DND-41 (cell line): ENCODE data around the gene MINDY4.

Experiments
- ATAC-seq: fragments of 200-7000 bp; cut with Tn5 transposase; 3 replicates; pipeline ENCODE4 v1.9.1; 2021; ENCODE audit warnings: low read depth; ENCODE audit not compliant: insufficient read depth
- DNase-seq: peaks from one replicate; pipeline ENCODE4 v3.0.0-alpha.2; 2020
- H2AFZ ChIP-seq: 2 replicates; pipeline ENCODE4 v1.6.0; 2012; ENCODE audit warnings: low read depth, low read length
- H3K27ac ChIP-seq: 2 replicates; pipeline ENCODE4 v1.5.1; 2012; ENCODE audit warnings: low read length, inconsistent platforms
- H3K27me3 ChIP-seq: fragments of 200-600 bp; sonication (generic); 2 replicates; pipeline ENCODE4 v1.6.0; 2012; ENCODE audit warnings: low read length, mild to moderate bottlenecking, inconsistent platforms; ENCODE audit not compliant: insufficient read depth, poor library complexity
- H3K36me3 ChIP-seq: 2 replicates; pipeline ENCODE4 v1.5.1; 2012; ENCODE audit warnings: low read length, inconsistent platforms; ENCODE audit not compliant: insufficient read depth
- H3K4me1 ChIP-seq: 2 replicates; pipeline ENCODE4 v1.5.1; 2012; ENCODE audit warnings: mild to moderate bottlenecking, low read length; ENCODE audit not compliant: insufficient read depth
- H3K4me2 ChIP-seq: 2 replicates; pipeline ENCODE4 v1.6.0; 2012; ENCODE audit warnings: mild to moderate bottlenecking, moderate library complexity, low read length, inconsistent platforms; ENCODE audit not compliant: insufficient read depth
- H3K4me3 ChIP-seq, 2 experiments: fragments of 200-600 bp in 1 of 2; shearing (Covaris generic) in 1 of 2; 2 replicates each; pipeline ENCODE4 v1.5.1; 2012 to 2016; ENCODE audit warnings: inconsistent platforms in 2 of 2, low read length in 2 of 2, mild to moderate bottlenecking in 2 of 2, low read depth in 1 of 2, moderate library complexity in 1 of 2
- H3K79me2 ChIP-seq: 2 replicates; pipeline ENCODE4 v1.6.0; 2012; ENCODE audit warnings: low read length, inconsistent platforms; ENCODE audit not compliant: insufficient read depth
- H3K9ac ChIP-seq: 2 replicates; pipeline ENCODE4 v1.6.0; 2012; ENCODE audit warnings: low read depth, mild to moderate bottlenecking, inconsistent platforms, low read length, moderate library complexity
- H3K9me3 ChIP-seq: 2 replicates; pipeline ENCODE4 v1.5.1; 2012; ENCODE audit warnings: low read length, moderate library complexity, mild to moderate bottlenecking, inconsistent platforms; ENCODE audit not compliant: insufficient read depth, severe bottlenecking
- H4K20me1 ChIP-seq: 2 replicates; pipeline ENCODE4 v1.6.0; 2012; ENCODE audit warnings: low read length; ENCODE audit not compliant: insufficient read depth
- CTCF ChIP-seq: IDR thresholded peaks from 2 replicates; pipeline ENCODE4 v1.5.1; 2012; ENCODE audit warnings: borderline replicate concordance, low read length, moderate library complexity, mild to moderate bottlenecking; ENCODE audit not compliant: poor library complexity, severe bottlenecking; ENCODE audit errors: extremely low read depth
- EZH2 ChIP-seq: IDR thresholded peaks from 3 replicates; pipeline ENCODE4 v1.6.1; 2012; ENCODE audit warnings: borderline replicate concordance, low read depth, mild to moderate bottlenecking, moderate library complexity, low read length, inconsistent platforms; ENCODE audit not compliant: severe bottlenecking

Gene MINDY4

GRCh38 chr7:30899066-30899465 lies 127.8 kb downstream of the MINDY4 start:
- Histone ChIP-seq H3K9me3 (no peaks in the 10 kb centered on the region), H3K4me2 (no peak overlapping the region), H3K27me3 (no peaks in the 10 kb centered on the region), H3K27ac (no peak overlapping the region), H3K9ac (no peak overlapping the region), H3K4me1 (no peaks in the 10 kb centered on the region), H4K20me1 (no peaks in the 10 kb centered on the region), H3K36me3 (no peaks in the 10 kb centered on the region), H2AFZ (no peak overlapping the region), H3K79me2 (no peaks in the 10 kb centered on the region), H3K4me3 (no peak overlapping the region)
- no peak for TF ChIP-seq CTCF
- TF ChIP-seq EZH2: no peak
- ATAC-seq (no peak), DNase-seq (no peak)

GRCh38 chr7:30899630-30900029 lies 128.4 kb downstream of the MINDY4 start:
- Histone ChIP-seq H3K79me2 (no peaks in the 10 kb centered on the region), H3K9ac (no peak overlapping the region), H3K27ac (no peak overlapping the region), H3K9me3 (no peaks in the 10 kb centered on the region), H3K4me2 (no peak overlapping the region), H2AFZ (no peak overlapping the region), H3K4me1 (no peaks in the 10 kb centered on the region), H3K4me3 (no peak overlapping the region), H3K27me3 (no peaks in the 10 kb centered on the region), H4K20me1 (no peaks in the 10 kb centered on the region), H3K36me3 (no peaks in the 10 kb centered on the region)
- DNase-seq: no peak
- no peak for ATAC-seq
- no peak for TF ChIP-seq CTCF
- TF ChIP-seq EZH2: no peak

GRCh38 chr7:30900053-30900452 lies 128.8 kb downstream of the MINDY4 start:
- H4K20me1 ChIP-seq: no peaks in the 10 kb centered on the region
- TF ChIP-seq CTCF: no peak
- no peak for TF ChIP-seq EZH2
- H3K4me2 ChIP-seq: no peak overlapping the region
- DNase-seq (no peak), ATAC-seq (no peak)
- no peak overlapping the region for H2AFZ ChIP-seq
- no peaks in the 10 kb centered on the region for H3K4me1 ChIP-seq
- no peaks in the 10 kb centered on the region for H3K79me2 ChIP-seq
- H3K27me3 ChIP-seq: no peaks in the 10 kb centered on the region
- no peaks in the 10 kb centered on the region for H3K9me3 ChIP-seq
- H3K9ac ChIP-seq: no peak overlapping the region
- no peak overlapping the region for H3K27ac ChIP-seq
- H3K4me3 ChIP-seq: no peak overlapping the region
- H3K36me3 ChIP-seq: no peaks in the 10 kb centered on the region

GRCh38 chr7:30900803-30901362 lies 129.7 kb downstream of the MINDY4 start:
- no peaks in the 10 kb centered on the region for H3K4me1 ChIP-seq
- no peak overlapping the region for H3K4me2 ChIP-seq
- ATAC-seq: no peak
- H3K4me3 ChIP-seq: no peak overlapping the region
- no peak overlapping the region for H3K9ac ChIP-seq
- no peak overlapping the region for H2AFZ ChIP-seq
- no peaks in the 10 kb centered on the region for H4K20me1 ChIP-seq
- DNase-seq: no peak
- no peaks in the 10 kb centered on the region for H3K79me2 ChIP-seq
- H3K27ac ChIP-seq: no peak overlapping the region
- no peaks in the 10 kb centered on the region for H3K9me3 ChIP-seq
- TF ChIP-seq CTCF: no peak
- no peak for TF ChIP-seq EZH2
- no peaks in the 10 kb centered on the region for H3K36me3 ChIP-seq
- no peaks in the 10 kb centered on the region for H3K27me3 ChIP-seq
